ENCODE measurements around the gene RNF10.

DNA sequence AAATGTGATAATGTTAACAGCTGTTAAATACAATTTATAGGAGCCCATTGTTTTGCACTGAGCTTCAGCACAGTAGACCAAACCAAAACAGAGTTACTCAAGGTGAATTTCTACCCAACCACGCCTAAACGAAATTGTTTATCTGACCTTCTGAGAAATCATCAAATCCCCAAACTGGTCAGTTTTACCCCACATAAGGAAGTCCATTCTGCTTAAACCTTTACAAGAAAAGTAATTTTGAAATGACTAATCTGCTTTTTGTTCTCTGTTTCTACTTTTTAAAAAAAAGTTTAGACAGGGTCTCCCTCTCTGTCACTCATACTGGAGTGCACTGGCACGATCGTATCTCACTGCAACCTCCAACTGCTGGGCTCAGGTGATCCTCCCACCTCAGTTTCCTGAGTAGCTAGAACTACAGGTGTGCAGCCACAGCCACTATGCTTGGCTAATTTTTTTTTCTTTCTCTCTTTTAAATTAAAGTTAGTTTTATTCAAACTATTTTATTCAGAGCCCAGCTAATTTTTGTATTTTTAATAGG lies 1.4 kb upstream of the RNF10 start:
- TF ChIP-seq, protein P1, sequence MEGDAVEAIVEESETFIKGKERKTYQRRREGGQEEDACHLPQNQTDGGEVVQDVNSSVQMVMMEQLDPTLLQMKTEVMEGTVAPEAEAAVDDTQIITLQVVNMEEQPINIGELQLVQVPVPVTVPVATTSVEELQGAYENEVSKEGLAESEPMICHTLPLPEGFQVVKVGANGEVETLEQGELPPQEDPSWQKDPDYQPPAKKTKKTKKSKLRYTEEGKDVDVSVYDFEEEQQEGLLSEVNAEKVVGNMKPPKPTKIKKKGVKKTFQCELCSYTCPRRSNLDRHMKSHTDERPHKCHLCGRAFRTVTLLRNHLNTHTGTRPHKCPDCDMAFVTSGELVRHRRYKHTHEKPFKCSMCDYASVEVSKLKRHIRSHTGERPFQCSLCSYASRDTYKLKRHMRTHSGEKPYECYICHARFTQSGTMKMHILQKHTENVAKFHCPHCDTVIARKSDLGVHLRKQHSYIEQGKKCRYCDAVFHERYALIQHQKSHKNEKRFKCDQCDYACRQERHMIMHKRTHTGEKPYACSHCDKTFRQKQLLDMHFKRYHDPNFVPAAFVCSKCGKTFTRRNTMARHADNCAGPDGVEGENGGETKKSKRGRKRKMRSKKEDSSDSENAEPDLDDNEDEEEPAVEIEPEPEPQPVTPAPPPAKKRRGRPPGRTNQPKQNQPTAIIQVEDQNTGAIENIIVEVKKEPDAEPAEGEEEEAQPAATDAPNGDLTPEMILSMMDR (IDR thresholded peaks at IDR 0.05) = no peak
- no peak for TF ChIP-seq POLR2A (IDR thresholded peaks at IDR 0.05)

Measured in stomach (tissue), 4 donors.